Left renal pelvis (tissue), 4 donors: ENCODE data around the gene GYPC. TPM values are rescaled to one million over a fixed set of nuclear protein-coding genes. Genes with fewer than 3 reads are reported as not detected.
"Not testable (repeated sequence)": the region's sequence is repeated elsewhere in the genome, so short reads cannot be mapped to it uniquely, and the experiment has no call there.

Experiments
- DNase-seq, 4 donors: peaks; one replicate each; pipeline ENCODE4 v3.0.0-alpha.2; 2013; ENCODE audit warnings: low read depth in 4 of 4, low spot score in 3 of 4
- polyA plus RNA-seq, 4 donors: library from polyadenylated mRNA; unstranded; fragments of 120-200 nt; gene quantifications; one replicate each; pipeline ENCODE4 v1.2.1, GENCODE V29; 2013; ENCODE audit not compliant: insufficient read length in 4 of 4

Gene GYPC
- polyA plus RNA-seq, 4 donors = 55.9 to 108 (median 56.8) TPM

- not testable (repeated sequence) for DNase-seq
Measured at GRCh38 chr2:126648345-126648786, 7.6 kb upstream of the GYPC start.

GRCh38 chr2:126649101-126649500, 6.9 kb upstream of the GYPC start:
- no peak for DNase-seq

GRCh38 chr2:126650994-126651393, 5.0 kb upstream of the GYPC start:
- DNase-seq = no peak

GRCh38 chr2:126652323-126652891, 3.6 kb upstream of the GYPC start:
- no peak for DNase-seq

- no peak for DNase-seq
Measured at GRCh38 chr2:126653109-126653508, 2.8 kb upstream of the GYPC start.

GRCh38 chr2:126653761-126654160, 2.2 kb upstream of the GYPC start:
- no peak for DNase-seq

- no peak for DNase-seq
Measured at GRCh38 chr2:126655051-126655450, 907 bp upstream of the GYPC start.

GRCh38 chr2:126656431-126657147, 631 bp downstream of the GYPC start:
- DNase-seq = peak in 1 of 4 donors; percentile 50

- no peak for DNase-seq
Measured at GRCh38 chr2:126657148-126657635, 1.2 kb downstream of the GYPC start.

- peak in 2 of 4 donors; percentile 63 to 75 for DNase-seq
Measured at GRCh38 chr2:126657636-126658318, 1.8 kb downstream of the GYPC start.

- no peak for DNase-seq
Measured at GRCh38 chr2:126658319-126658904, 2.5 kb downstream of the GYPC start.

GRCh38 chr2:126658905-126659561, 3.1 kb downstream of the GYPC start:
- no peak for DNase-seq

GRCh38 chr2:126659562-126660467, 3.9 kb downstream of the GYPC start:
- no peak for DNase-seq

GRCh38 chr2:126660971-126661370, 5.0 kb downstream of the GYPC start:
- DNase-seq = no peak

GRCh38 chr2:126661702-126662500, 5.9 kb downstream of the GYPC start:
- no peak for DNase-seq

GRCh38 chr2:126662621-126663020, 6.7 kb downstream of the GYPC start:
- DNase-seq = no peak

GRCh38 chr2:126663184-126663963, 7.4 kb downstream of the GYPC start:
- no peak for DNase-seq

GRCh38 chr2:126664234-126664633, 8.3 kb downstream of the GYPC start:
- DNase-seq = no peak
